Measurements from ENCODE around the gene EIF3L. TPM values are rescaled to one million over a fixed set of nuclear protein-coding genes. Genes with fewer than 3 reads are reported as not detected.

The EIF3L gene
- polyA plus RNA-seq, 1 donor from 2014 or later, result 352 TPM

GRCh38 chr22:37830093-37830842 is 19.0 kb upstream of the EIF3L start:
- no peak overlapping the region for H3K4me2 ChIP-seq (ENCODE audit: low read length)
- no peak overlapping the region for H3K9ac ChIP-seq (ENCODE audit: low read length)
- H4K20me1 ChIP-seq (ENCODE audit: insufficient read depth), result no peaks in the 10 kb centered on the region
- no peak overlapping the region for H3K27ac ChIP-seq (ENCODE audit: low read length)
- no peaks in the 10 kb centered on the region for H3K9me2 ChIP-seq (ENCODE audit: insufficient read depth, low read length)
- H3K27me3 ChIP-seq (ENCODE audit: insufficient read depth, low read depth, low read length), result peaks cover 5% of the 10 kb centered on the region
- H3K36me3 ChIP-seq (ENCODE audit: insufficient read depth, low read length), result peaks cover 6% of the 10 kb centered on the region
- no peak overlapping the region for H2AFZ ChIP-seq (ENCODE audit: low read depth, low read length)
- H3K9me3 ChIP-seq (ENCODE audit: low read length), result no peaks in the 10 kb centered on the region
- H3K79me2 ChIP-seq (replicated peaks; ENCODE audit: insufficient read depth, low read length), result no peaks in the 10 kb centered on the region
- no peak for TF ChIP-seq MXI1 (conservative IDR thresholded peaks at IDR 0.05; ENCODE audit: poor library complexity, severe bottlenecking)
- no peak for TF ChIP-seq REST (IDR thresholded peaks at IDR 0.05; ENCODE audit: borderline replicate concordance)
- TF ChIP-seq CTCF (IDR thresholded peaks at IDR 0.05; ENCODE audit: poor library complexity, severe bottlenecking), result no peak
- TF ChIP-seq EP300 (conservative IDR thresholded peaks at IDR 0.05; ENCODE audit: poor library complexity, severe bottlenecking), result no peak
- no peak for TF ChIP-seq RAD21 (conservative IDR thresholded peaks at IDR 0.05)
- no peak for TF ChIP-seq EZH2 (IDR thresholded peaks at IDR 0.05; ENCODE audit: borderline replicate concordance, insufficient read depth, low read length, poor library complexity, severe bottlenecking)
- TF ChIP-seq POLR2AphosphoS5 (IDR thresholded peaks at IDR 0.05), result no peak
- no peak for TF ChIP-seq SMC3 (conservative IDR thresholded peaks at IDR 0.05; ENCODE audit: poor library complexity)
- TF ChIP-seq TAF1 (IDR thresholded peaks at IDR 0.05; ENCODE audit: low read depth), result no peak
- H3K4me3 ChIP-seq (ENCODE audit: low read length), result no peak overlapping the region
- no peaks in the 10 kb centered on the region for H3F3A ChIP-seq (ENCODE audit: insufficient read depth, low read length, poor library complexity, severe bottlenecking)

GRCh38 chr22:37831472-37831871 is 17.7 kb upstream of the EIF3L start:
- no peaks in the 10 kb centered on the region for H4K20me1 ChIP-seq (ENCODE audit: insufficient read depth)

More at GRCh38 chr22:37831472-37831871, 17.7 kb upstream of the EIF3L start:
- Histone ChIP-seq H3F3A (ENCODE audit: insufficient read depth, low read length, poor library complexity, severe bottlenecking) (no peaks in the 10 kb centered on the region), H3K27ac (ENCODE audit: low read length) (no peak overlapping the region), H3K27me3 (ENCODE audit: insufficient read depth, low read depth, low read length) (no peaks in the 10 kb centered on the region), H3K79me2 (replicated peaks; ENCODE audit: insufficient read depth, low read length) (no peaks in the 10 kb centered on the region), H3K4me3 (ENCODE audit: low read length) (no peak overlapping the region), H3K36me3 (ENCODE audit: insufficient read depth, low read length) (peaks cover 6% of the 10 kb centered on the region), H3K4me2 (ENCODE audit: low read length) (no peak overlapping the region), H2AFZ (ENCODE audit: low read depth, low read length) (no peak overlapping the region), H3K9me2 (ENCODE audit: insufficient read depth, low read length) (no peaks in the 10 kb centered on the region), H3K9me3 (ENCODE audit: low read length) (no peaks in the 10 kb centered on the region), H3K9ac (ENCODE audit: low read length) (no peak overlapping the region)
- no peak for TF ChIP-seq SMC3 (conservative IDR thresholded peaks at IDR 0.05; ENCODE audit: poor library complexity)
